Measurements from ENCODE around the gene COL4A1.

GRCh38 chr13:110244071-110244830 lies 62.7 kb downstream of the COL4A1 start:
- TF ChIP-seq POLR2A (IDR thresholded peaks at IDR 0.05; ENCODE audit: low read length) (no peak), GATA1 (IDR thresholded peaks at IDR 0.05; ENCODE audit: low read depth, low read length) (no peak)
